AG09319 (cell line): ENCODE results near the gene KANK2.

ENCODE experiments used
- DNase-seq: peaks from one replicate; pipeline ENCODE4 v3.0.0-alpha.2; 2010; ENCODE audit warnings: low read depth; ENCODE audit errors: extremely low read depth
- CTCF ChIP-seq: IDR thresholded peaks from 2 replicates; pipeline ENCODE4 v1.5.1; 2011; ENCODE audit warnings: low read depth, mild to moderate bottlenecking, inconsistent platforms, low read length, moderate library complexity

KANK2 gene

GRCh38 chr19:11225172-11225571 lies 27.8 kb upstream of the KANK2 start:
- TF ChIP-seq CTCF: no peak
- DNase-seq: no peak

GRCh38 chr19:11224429-11224828 lies 27.1 kb upstream of the KANK2 start:
- no peak for DNase-seq

GRCh38 chr19:11223200-11223599 lies 25.9 kb upstream of the KANK2 start:
- no peak for DNase-seq
- no peak for TF ChIP-seq CTCF

More at GRCh38 chr19:11224429-11224828, 27.1 kb upstream of the KANK2 start:
- TF ChIP-seq CTCF: no peak

GRCh38 chr19:11221082-11221598 lies 23.8 kb upstream of the KANK2 start:
- DNase-seq: no peak
- no peak for TF ChIP-seq CTCF

- DNase-seq: no peak
- no peak for TF ChIP-seq CTCF
Observed at GRCh38 chr19:11214387-11214786, 17.0 kb upstream of the KANK2 start.

- no peak for TF ChIP-seq CTCF
- no peak for DNase-seq
Observed at GRCh38 chr19:11210656-11210928, 13.2 kb upstream of the KANK2 start.

GRCh38 chr19:11209839-11210655 lies 12.7 kb upstream of the KANK2 start:
- TF ChIP-seq CTCF: no peak

More at GRCh38 chr19:11209839-11210655, 12.7 kb upstream of the KANK2 start:
- no peak for DNase-seq
